Measurements from ENCODE around the gene GABRP. TPM values are rescaled to one million over a fixed set of nuclear protein-coding genes. Genes with fewer than 3 reads are reported as not detected.
A peak's percentile ranks its signal among the peaks of the same experiment; 100 is the strongest.

Gene GABRP
- polyA plus RNA-seq, 1 donor (not counting 4 experiments of a cell fraction or from before 2014, with no cell fraction given) = 0.18 TPM

GRCh38 chr5:170747357-170747756 is 36.2 kb upstream of the GABRP start:
- no peak overlapping the region for H3K4me2 ChIP-seq (ENCODE audit: control insufficient read depth, extremely low read depth, insufficient read depth, low read depth, low read length)
- H3K4me1 ChIP-seq (ENCODE audit: control insufficient read depth, extremely low read depth, insufficient read depth, low read length) = peaks cover 9% of the 10 kb centered on the region
- H3K9ac ChIP-seq (ENCODE audit: control insufficient read depth, extremely low read depth, insufficient read depth, low read length) = no peak overlapping the region
- no peaks in the 10 kb centered on the region for H3K36me3 ChIP-seq (ENCODE audit: control insufficient read depth in 2 of 2, extremely low read depth in 1 of 2, insufficient read depth in 2 of 2, low read length in 2 of 2)
- FAIRE-seq (no peak), DNase-seq (ENCODE audit: low read depth, low spot score) (no peak)
- no peak overlapping the region for H3K27ac ChIP-seq (ENCODE audit: control insufficient read depth, insufficient read depth, low read length)
- H3K9me1 ChIP-seq (ENCODE audit: control insufficient read depth, extremely low read depth, insufficient read depth, low read length) = no peaks in the 10 kb centered on the region
- TF ChIP-seq EZH2 (IDR thresholded peaks at IDR 0.05; ENCODE audit: low read length) = no peak
- TF ChIP-seq, protein P1, sequence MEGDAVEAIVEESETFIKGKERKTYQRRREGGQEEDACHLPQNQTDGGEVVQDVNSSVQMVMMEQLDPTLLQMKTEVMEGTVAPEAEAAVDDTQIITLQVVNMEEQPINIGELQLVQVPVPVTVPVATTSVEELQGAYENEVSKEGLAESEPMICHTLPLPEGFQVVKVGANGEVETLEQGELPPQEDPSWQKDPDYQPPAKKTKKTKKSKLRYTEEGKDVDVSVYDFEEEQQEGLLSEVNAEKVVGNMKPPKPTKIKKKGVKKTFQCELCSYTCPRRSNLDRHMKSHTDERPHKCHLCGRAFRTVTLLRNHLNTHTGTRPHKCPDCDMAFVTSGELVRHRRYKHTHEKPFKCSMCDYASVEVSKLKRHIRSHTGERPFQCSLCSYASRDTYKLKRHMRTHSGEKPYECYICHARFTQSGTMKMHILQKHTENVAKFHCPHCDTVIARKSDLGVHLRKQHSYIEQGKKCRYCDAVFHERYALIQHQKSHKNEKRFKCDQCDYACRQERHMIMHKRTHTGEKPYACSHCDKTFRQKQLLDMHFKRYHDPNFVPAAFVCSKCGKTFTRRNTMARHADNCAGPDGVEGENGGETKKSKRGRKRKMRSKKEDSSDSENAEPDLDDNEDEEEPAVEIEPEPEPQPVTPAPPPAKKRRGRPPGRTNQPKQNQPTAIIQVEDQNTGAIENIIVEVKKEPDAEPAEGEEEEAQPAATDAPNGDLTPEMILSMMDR (optimal IDR thresholded peaks at IDR 0.05 in 1 of 3, IDR thresholded peaks at IDR 0.05 in 1 of 3, conservative IDR thresholded peaks at IDR 0.05 in 1 of 3; ENCODE audit: extremely low read depth in 1 of 3, insufficient read depth in 2 of 3, low read length in 3 of 3) = no peak
- H3K27me3 ChIP-seq (ENCODE audit: control insufficient read depth, extremely low read depth, insufficient read depth, low read length) = no peaks in the 10 kb centered on the region
- H2AFZ ChIP-seq (ENCODE audit: control insufficient read depth, low read length) = no peak overlapping the region
- H3K79me2 ChIP-seq (ENCODE audit: control insufficient read depth, insufficient read depth, low read length) = no peaks in the 10 kb centered on the region
- no peak overlapping the region for H3K4me3 ChIP-seq (ENCODE audit: control insufficient read depth in 2 of 3, extremely low read depth in 1 of 3, insufficient read depth in 2 of 3, low read depth in 1 of 3, low read length in 3 of 3)
- no peaks in the 10 kb centered on the region for H3K9me3 ChIP-seq (ENCODE audit: control insufficient read depth, low read depth, low read length)
- H4K20me1 ChIP-seq (ENCODE audit: control insufficient read depth, extremely low read depth, insufficient read depth, low read length) = no peaks in the 10 kb centered on the region
- dilution Hi-C loops (cut with MboI; ENCODE audit: extremely low pct_ligation_motif_present, low sequenced_read_pairs) = no loop called here

GRCh38 chr5:170747851-170748250 is 35.7 kb upstream of the GABRP start:
- H2AFZ ChIP-seq (ENCODE audit: control insufficient read depth, low read length) = no peak overlapping the region

More at GRCh38 chr5:170747851-170748250, 35.7 kb upstream of the GABRP start:
- Histone ChIP-seq H4K20me1 (ENCODE audit: control insufficient read depth, extremely low read depth, insufficient read depth, low read length) (no peaks in the 10 kb centered on the region), H3K27ac (ENCODE audit: control insufficient read depth, insufficient read depth, low read length) (no peak overlapping the region), H3K9me1 (ENCODE audit: control insufficient read depth, extremely low read depth, insufficient read depth, low read length) (no peaks in the 10 kb centered on the region), H3K79me2 (ENCODE audit: control insufficient read depth, insufficient read depth, low read length) (no peaks in the 10 kb centered on the region), H3K36me3 (ENCODE audit: control insufficient read depth in 2 of 2, extremely low read depth in 1 of 2, insufficient read depth in 2 of 2, low read length in 2 of 2) (no peaks in the 10 kb centered on the region), H3K4me1 (ENCODE audit: control insufficient read depth, extremely low read depth, insufficient read depth, low read length) (peaks cover 9% of the 10 kb centered on the region), H3K4me2 (ENCODE audit: control insufficient read depth, extremely low read depth, insufficient read depth, low read depth, low read length) (no peak overlapping the region), H3K4me3 (ENCODE audit: control insufficient read depth in 2 of 3, extremely low read depth in 1 of 3, insufficient read depth in 2 of 3, low read depth in 1 of 3, low read length in 3 of 3) (no peak overlapping the region), H3K9me3 (ENCODE audit: control insufficient read depth, low read depth, low read length) (no peaks in the 10 kb centered on the region), H3K27me3 (ENCODE audit: control insufficient read depth, extremely low read depth, insufficient read depth, low read length) (no peaks in the 10 kb centered on the region), H3K9ac (ENCODE audit: control insufficient read depth, extremely low read depth, insufficient read depth, low read length) (no peak overlapping the region)
- no peak for TF ChIP-seq EZH2 (IDR thresholded peaks at IDR 0.05; ENCODE audit: low read length)
- TF ChIP-seq, protein P1 (optimal IDR thresholded peaks at IDR 0.05 in 1 of 3, IDR thresholded peaks at IDR 0.05 in 1 of 3, conservative IDR thresholded peaks at IDR 0.05 in 1 of 3; ENCODE audit: extremely low read depth in 1 of 3, insufficient read depth in 2 of 3, low read length in 3 of 3) = peak in 2 of 3 experiments; percentile 2 to 11
- no peak for DNase-seq (ENCODE audit: low read depth, low spot score)
- no peak for FAIRE-seq
- dilution Hi-C loops (cut with MboI; ENCODE audit: extremely low pct_ligation_motif_present, low sequenced_read_pairs) = no loop called here
